GM19452 (cell line): ENCODE data around the gene ANKRD36C.
"Not testable (repeated sequence)": the region's sequence is repeated elsewhere in the genome, so short reads cannot be mapped to it uniquely, and the experiment has no call there.

Experiments used
- ATAC-seq: cut with Tn5 transposase; IDR thresholded peaks from one replicate; pipeline ENCODE4 v1.9.1; 2021; ENCODE audit not compliant: unreplicated experiment

Gene ANKRD36C

GRCh38 chr2:95799892-95800291 is 191.7 kb downstream of the ANKRD36C start:
- ATAC-seq: no peak

GRCh38 chr2:95799147-95799889 is 192.3 kb downstream of the ANKRD36C start:
- ATAC-seq: not testable (repeated sequence)

GRCh38 chr2:95796249-95797099 is 195.2 kb downstream of the ANKRD36C start:
- ATAC-seq: not testable (repeated sequence)

- ATAC-seq: not testable (repeated sequence)
These were observed 197.7 kb downstream of the ANKRD36C start for GRCh38 chr2:95793970-95794369.

- ATAC-seq: not testable (repeated sequence)
These were observed 201.4 kb downstream of the ANKRD36C start for GRCh38 chr2:95790180-95790579.

GRCh38 chr2:95789385-95789784 is 202.2 kb downstream of the ANKRD36C start:
- ATAC-seq: not testable (repeated sequence)

GRCh38 chr2:95788642-95789041 is 203.0 kb downstream of the ANKRD36C start:
- not testable (repeated sequence) for ATAC-seq
